HG02884 (cell line): ENCODE results near the gene KCNQ1.

Experiments
- ATAC-seq: cut with Tn5 transposase; IDR thresholded peaks from one replicate; pipeline ENCODE4 v1.9.1; 2021; ENCODE audit warnings: mild to moderate bottlenecking, moderate library complexity; ENCODE audit not compliant: unreplicated experiment

The KCNQ1 gene

GRCh38 chr11:2563213-2564007 is 118.6 kb downstream of the KCNQ1 start:
- no peak for ATAC-seq

- no peak for ATAC-seq
Observed at GRCh38 chr11:2564008-2564530, 119.3 kb downstream of the KCNQ1 start.

GRCh38 chr11:2564588-2565425 is 120.0 kb downstream of the KCNQ1 start:
- no peak for ATAC-seq

- no peak for ATAC-seq
Observed at GRCh38 chr11:2565447-2566222, 120.8 kb downstream of the KCNQ1 start.

- ATAC-seq = no peak
Observed at GRCh38 chr11:2566223-2567025, 121.6 kb downstream of the KCNQ1 start.

GRCh38 chr11:2567026-2567671 is 122.3 kb downstream of the KCNQ1 start:
- ATAC-seq = no peak

GRCh38 chr11:2569321-2569721 is 124.5 kb downstream of the KCNQ1 start:
- ATAC-seq = no peak

GRCh38 chr11:2569731-2570210 is 125.0 kb downstream of the KCNQ1 start:
- ATAC-seq = no peak

GRCh38 chr11:2570211-2570811 is 125.5 kb downstream of the KCNQ1 start:
- ATAC-seq = no peak

GRCh38 chr11:2570841-2571597 is 126.2 kb downstream of the KCNQ1 start:
- ATAC-seq = no peak

- no peak for ATAC-seq
Observed at GRCh38 chr11:2571598-2572281, 126.9 kb downstream of the KCNQ1 start.

GRCh38 chr11:2572491-2573239 is 127.9 kb downstream of the KCNQ1 start:
- no peak for ATAC-seq

GRCh38 chr11:2573240-2574042 is 128.6 kb downstream of the KCNQ1 start:
- ATAC-seq = no peak

GRCh38 chr11:2574043-2574552 is 129.3 kb downstream of the KCNQ1 start:
- no peak for ATAC-seq

- ATAC-seq = no peak
Observed at GRCh38 chr11:2574553-2575535, 130.0 kb downstream of the KCNQ1 start.
